NT2/D1 (cell line): ENCODE data around the gene GGT5.

Experiments used
- DNase-seq: peaks from one replicate; pipeline ENCODE4 v3.0.0-alpha.2; 2011; ENCODE audit warnings: low read depth, low spot score
- H3K27me3 ChIP-seq: 2 replicates; pipeline ENCODE4 v1.6.0; 2011; ENCODE audit warnings: mild to moderate bottlenecking; ENCODE audit not compliant: insufficient read length, insufficient read depth
- H3K36me3 ChIP-seq: 2 replicates; pipeline ENCODE4 v1.6.1; 2011; ENCODE audit warnings: mild to moderate bottlenecking, low read length, mixed read lengths; ENCODE audit not compliant: insufficient read depth, insufficient read length
- H3K4me1 ChIP-seq: 2 replicates; pipeline ENCODE4 v1.5.1; 2011; ENCODE audit not compliant: insufficient read depth, insufficient read length
- H3K4me3 ChIP-seq: 2 replicates; pipeline ENCODE4 v1.5.1; 2011; ENCODE audit warnings: low read depth; ENCODE audit not compliant: insufficient read length
- H3K9ac ChIP-seq: 2 replicates; pipeline ENCODE4 v1.6.0; 2011; ENCODE audit warnings: low read depth; ENCODE audit not compliant: insufficient read length
- H3K9me3 ChIP-seq: 2 replicates; pipeline ENCODE4 v1.5.1; 2011; ENCODE audit warnings: mild to moderate bottlenecking, low read length; ENCODE audit not compliant: insufficient read depth
- SUZ12 ChIP-seq: IDR thresholded peaks from 2 replicates; pipeline ENCODE4 v1.6.1; 2011; ENCODE audit not compliant: insufficient read length, insufficient read depth; ENCODE audit errors: extremely low read depth
- YY1 ChIP-seq: IDR thresholded peaks from 2 replicates; pipeline ENCODE4 v1.6.1; 2011; ENCODE audit not compliant: insufficient read length, insufficient read depth
- ZNF274 ChIP-seq: IDR thresholded peaks from 2 replicates; pipeline ENCODE4 v1.6.1; 2011; ENCODE audit warnings: mild to moderate bottlenecking, low read depth, low read length

The GGT5 gene

GRCh38 chr22:24200619-24201212, 44.2 kb downstream of the GGT5 start:
- no peak for TF ChIP-seq ZNF274
- TF ChIP-seq YY1: no peak
- TF ChIP-seq SUZ12: no peak
- no peak overlapping the region for H3K4me3 ChIP-seq
- H3K27me3 ChIP-seq: no peaks in the 10 kb centered on the region
- no peaks in the 10 kb centered on the region for H3K4me1 ChIP-seq
- peaks cover 18% of the 10 kb centered on the region for H3K9me3 ChIP-seq
- no peak overlapping the region for H3K9ac ChIP-seq
- DNase-seq: no peak
- H3K36me3 ChIP-seq: no peaks in the 10 kb centered on the region

GRCh38 chr22:24198682-24199052, 46.2 kb downstream of the GGT5 start:
- Histone ChIP-seq H3K4me1 (no peaks in the 10 kb centered on the region), H3K9me3 (no peaks in the 10 kb centered on the region), H3K36me3 (no peaks in the 10 kb centered on the region), H3K4me3 (no peak overlapping the region), H3K9ac (no peak overlapping the region), H3K27me3 (no peaks in the 10 kb centered on the region)
- TF ChIP-seq SUZ12 (no peak), ZNF274 (no peak), YY1 (no peak)
- no peak for DNase-seq

- TF ChIP-seq ZNF274 (no peak), SUZ12 (no peak), YY1 (no peak)
- no peak for DNase-seq
- H3K9me3 ChIP-seq: no peaks in the 10 kb centered on the region
- H3K27me3 ChIP-seq: no peaks in the 10 kb centered on the region
- H3K4me1 ChIP-seq: peaks cover 17% of the 10 kb centered on the region
- peaks cover 2% of the 10 kb centered on the region for H3K36me3 ChIP-seq
- H3K4me3 ChIP-seq: no peak overlapping the region
- no peak overlapping the region for H3K9ac ChIP-seq
Observed at GRCh38 chr22:24191893-24192292, 53.0 kb downstream of the GGT5 start.

- H3K4me1 ChIP-seq: peaks cover 17% of the 10 kb centered on the region
- no peak overlapping the region for H3K9ac ChIP-seq
- H3K9me3 ChIP-seq: no peaks in the 10 kb centered on the region
- peaks cover 5% of the 10 kb centered on the region for H3K36me3 ChIP-seq
- no peak overlapping the region for H3K4me3 ChIP-seq
- no peaks in the 10 kb centered on the region for H3K27me3 ChIP-seq
- no peak for DNase-seq
- TF ChIP-seq ZNF274 (no peak), YY1 (no peak), SUZ12 (no peak)
Observed at GRCh38 chr22:24191381-24191841, 53.5 kb downstream of the GGT5 start.

- H3K36me3 ChIP-seq: peaks cover 5% of the 10 kb centered on the region
- H3K9ac ChIP-seq: no peak overlapping the region
- no peaks in the 10 kb centered on the region for H3K27me3 ChIP-seq
- no peak for DNase-seq
- no peaks in the 10 kb centered on the region for H3K9me3 ChIP-seq
- H3K4me3 ChIP-seq: no peak overlapping the region
- H3K4me1 ChIP-seq: peaks cover 17% of the 10 kb centered on the region
- TF ChIP-seq YY1 (no peak), SUZ12 (no peak), ZNF274 (no peak)
Observed at GRCh38 chr22:24190596-24191208, 54.2 kb downstream of the GGT5 start.

- Histone ChIP-seq H3K9me3 (no peaks in the 10 kb centered on the region), H3K4me1 (peaks cover 17% of the 10 kb centered on the region), H3K36me3 (peaks cover 5% of the 10 kb centered on the region), H3K27me3 (no peaks in the 10 kb centered on the region), H3K4me3 (no peak overlapping the region), H3K9ac (no peak overlapping the region)
- TF ChIP-seq SUZ12 (no peak), ZNF274 (no peak), YY1 (no peak)
- no peak for DNase-seq
Observed at GRCh38 chr22:24190159-24190540, 54.7 kb downstream of the GGT5 start.

- Histone ChIP-seq H3K27me3 (no peaks in the 10 kb centered on the region), H3K9me3 (no peaks in the 10 kb centered on the region), H3K36me3 (peaks cover 5% of the 10 kb centered on the region), H3K4me3 (no peak overlapping the region), H3K9ac (no peak overlapping the region), H3K4me1 (peaks cover 17% of the 10 kb centered on the region)
- TF ChIP-seq ZNF274 (no peak), YY1 (no peak), SUZ12 (no peak)
- DNase-seq: no peak
Observed at GRCh38 chr22:24189249-24190158, 55.4 kb downstream of the GGT5 start.
